ENCODE results near the gene EHD1.

The EHD1 gene

GRCh38 chr11:64836448-64837072, 41.9 kb downstream of the EHD1 start:
- Histone ChIP-seq H3K9ac (ENCODE audit: low read length) (no peak overlapping the region), H3K4me1 (ENCODE audit: control insufficient read depth, insufficient read depth, low read length) (no peaks in the 10 kb centered on the region), H3K27me3 (replicated peaks; ENCODE audit: control insufficient read depth, insufficient read depth, low read length) (no peaks in the 10 kb centered on the region), H3K36me3 (ENCODE audit: control insufficient read depth, insufficient read depth, low read length, severe bottlenecking) (no peaks in the 10 kb centered on the region), H3K4me3 (ENCODE audit: low read length) (no peak overlapping the region), H3K9me3 (ENCODE audit: control insufficient read depth, low read length) (no peaks in the 10 kb centered on the region)
- no peak for DNase-seq (ENCODE audit: low read depth)

- no peaks in the 10 kb centered on the region for H3K27me3 ChIP-seq (replicated peaks; ENCODE audit: control insufficient read depth, insufficient read depth, low read length)
- no peaks in the 10 kb centered on the region for H3K4me1 ChIP-seq (ENCODE audit: control insufficient read depth, insufficient read depth, low read length)
- no peak overlapping the region for H3K4me3 ChIP-seq (ENCODE audit: low read length)
- H3K9ac ChIP-seq (ENCODE audit: low read length): no peak overlapping the region
- no peaks in the 10 kb centered on the region for H3K9me3 ChIP-seq (ENCODE audit: control insufficient read depth, low read length)
- no peaks in the 10 kb centered on the region for H3K36me3 ChIP-seq (ENCODE audit: control insufficient read depth, insufficient read depth, low read length, severe bottlenecking)
- DNase-seq (ENCODE audit: low read depth): no peak
Observed at GRCh38 chr11:64835616-64836447, 42.6 kb downstream of the EHD1 start.

GRCh38 chr11:64834723-64835615, 43.5 kb downstream of the EHD1 start:
- Histone ChIP-seq H3K9me3 (ENCODE audit: control insufficient read depth, low read length) (no peaks in the 10 kb centered on the region), H3K27me3 (replicated peaks; ENCODE audit: control insufficient read depth, insufficient read depth, low read length) (no peaks in the 10 kb centered on the region), H3K4me3 (ENCODE audit: low read length) (no peak overlapping the region), H3K36me3 (ENCODE audit: control insufficient read depth, insufficient read depth, low read length, severe bottlenecking) (no peaks in the 10 kb centered on the region), H3K4me1 (ENCODE audit: control insufficient read depth, insufficient read depth, low read length) (no peaks in the 10 kb centered on the region), H3K9ac (ENCODE audit: low read length) (no peak overlapping the region)
- no peak for DNase-seq (ENCODE audit: low read depth)

DNA sequence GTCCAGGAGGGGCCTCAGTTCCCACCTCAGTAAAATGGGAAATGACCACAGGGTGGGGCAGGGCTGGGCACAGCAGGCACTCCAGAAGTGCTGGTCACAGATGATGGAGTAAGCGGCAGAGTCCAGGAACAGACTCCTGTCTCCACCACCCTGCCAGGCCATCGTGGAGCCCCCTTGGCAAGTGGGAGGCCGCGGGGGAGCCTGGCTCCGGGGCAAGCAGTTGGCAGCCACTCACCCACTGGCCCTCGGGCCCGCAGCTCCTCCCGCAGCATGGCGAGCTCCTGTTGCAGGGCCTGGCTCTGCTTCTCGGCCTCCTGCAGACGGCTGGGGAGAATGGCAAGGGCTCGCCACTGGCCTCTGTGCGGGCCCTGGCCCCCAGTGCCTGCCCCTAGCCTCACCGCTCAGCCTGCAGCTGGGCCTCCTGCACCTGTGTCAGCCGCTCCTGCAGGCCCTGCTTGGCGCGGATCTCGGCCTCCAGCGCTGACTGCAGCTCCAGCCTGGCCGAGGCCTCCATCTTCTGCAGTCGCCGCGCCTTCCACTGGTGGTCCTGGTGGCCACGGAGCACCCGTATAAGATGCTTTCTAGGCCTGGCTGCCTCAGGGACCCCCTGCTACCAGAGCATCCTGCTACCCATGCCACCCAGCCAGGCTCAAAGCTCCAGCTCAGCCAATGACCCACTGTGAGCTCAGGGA, 44.2 kb downstream of the EHD1 start:
- Histone ChIP-seq H3K36me3 (ENCODE audit: control insufficient read depth, insufficient read depth, low read length, severe bottlenecking) (no peaks in the 10 kb centered on the region), H3K9ac (ENCODE audit: low read length) (no peak overlapping the region), H3K27me3 (replicated peaks; ENCODE audit: control insufficient read depth, insufficient read depth, low read length) (no peaks in the 10 kb centered on the region), H3K4me1 (ENCODE audit: control insufficient read depth, insufficient read depth, low read length) (no peaks in the 10 kb centered on the region), H3K9me3 (ENCODE audit: control insufficient read depth, low read length) (no peaks in the 10 kb centered on the region), H3K4me3 (ENCODE audit: low read length) (no peak overlapping the region)
- no peak for DNase-seq (ENCODE audit: low read depth)

DNA sequence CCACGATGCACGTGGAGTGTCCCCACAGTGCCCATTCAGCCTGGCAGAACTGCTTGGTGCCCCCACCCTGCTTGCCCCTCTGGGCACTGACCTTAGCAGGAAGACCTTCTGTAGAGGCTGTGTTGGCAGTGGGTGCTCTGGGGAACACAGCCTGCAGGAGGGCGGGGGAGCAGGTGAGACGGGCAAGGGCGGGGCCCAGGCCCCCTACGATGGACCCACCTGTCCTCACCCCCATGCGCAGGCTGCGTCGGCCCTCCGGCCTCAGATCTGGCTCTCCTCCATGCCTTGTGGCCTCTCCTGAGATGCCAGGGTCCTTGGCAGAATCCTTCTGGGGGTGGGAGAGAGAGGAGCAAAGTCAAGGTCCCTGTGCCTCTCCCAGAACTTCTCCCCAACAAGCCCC, 44.9 kb downstream of the EHD1 start:
- H3K9me3 ChIP-seq (ENCODE audit: control insufficient read depth, low read length): no peaks in the 10 kb centered on the region
- H3K9ac ChIP-seq (ENCODE audit: low read length): no peak overlapping the region
- H3K4me3 ChIP-seq (ENCODE audit: low read length): no peak overlapping the region
- no peaks in the 10 kb centered on the region for H3K36me3 ChIP-seq (ENCODE audit: control insufficient read depth, insufficient read depth, low read length, severe bottlenecking)
- no peaks in the 10 kb centered on the region for H3K27me3 ChIP-seq (replicated peaks; ENCODE audit: control insufficient read depth, insufficient read depth, low read length)
- H3K4me1 ChIP-seq (ENCODE audit: control insufficient read depth, insufficient read depth, low read length): no peaks in the 10 kb centered on the region
- DNase-seq (ENCODE audit: low read depth): no peak

GRCh38 chr11:64833198-64833502, 45.3 kb downstream of the EHD1 start:
- Histone ChIP-seq H3K4me1 (ENCODE audit: control insufficient read depth, insufficient read depth, low read length) (no peaks in the 10 kb centered on the region), H3K36me3 (ENCODE audit: control insufficient read depth, insufficient read depth, low read length, severe bottlenecking) (no peaks in the 10 kb centered on the region)
- DNase-seq (ENCODE audit: low read depth): no peak

DNA sequence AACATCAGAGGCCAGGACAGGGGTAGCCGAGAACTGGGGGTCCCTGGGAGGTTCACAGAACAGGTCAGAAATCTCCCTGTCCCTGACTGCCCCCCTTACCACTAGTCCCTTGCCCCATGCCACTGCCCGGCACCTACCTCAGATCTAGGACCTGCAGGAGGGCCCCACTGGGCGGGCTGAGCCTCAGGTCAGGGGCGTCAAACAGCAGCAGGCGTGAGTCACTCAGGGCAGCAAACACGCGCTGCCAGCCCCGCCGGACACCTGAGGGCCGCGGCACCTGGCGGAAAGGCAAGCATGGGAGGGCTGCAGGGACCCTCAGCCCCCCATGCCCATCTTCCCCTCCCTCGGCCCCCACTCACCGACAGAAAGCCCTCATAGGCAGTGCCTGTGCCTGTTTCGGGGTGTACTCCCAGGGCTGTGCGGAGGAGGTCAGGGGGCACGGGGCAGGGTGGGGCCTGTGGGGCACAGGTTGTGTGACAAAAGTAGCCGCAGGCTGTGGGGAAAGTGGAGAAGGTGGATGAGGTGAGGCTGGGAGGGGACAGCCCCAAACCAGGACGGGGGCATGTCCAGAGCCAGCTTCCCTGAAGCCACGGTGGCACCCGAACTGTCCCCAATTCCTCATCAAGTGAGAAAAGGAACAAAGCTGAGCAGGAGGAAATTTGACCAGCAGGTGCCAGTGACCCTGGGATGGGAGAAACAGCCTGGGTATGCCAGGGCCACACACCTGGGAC, 45.8 kb downstream of the EHD1 start:
- H3K4me1 ChIP-seq (ENCODE audit: control insufficient read depth, insufficient read depth, low read length): no peaks in the 10 kb centered on the region
- no peaks in the 10 kb centered on the region for H3K9me3 ChIP-seq (ENCODE audit: control insufficient read depth, low read length)
- peaks cover 2% of the 10 kb centered on the region for H3K27me3 ChIP-seq (replicated peaks; ENCODE audit: control insufficient read depth, insufficient read depth, low read length)
- H3K36me3 ChIP-seq (ENCODE audit: control insufficient read depth, insufficient read depth, low read length, severe bottlenecking): no peaks in the 10 kb centered on the region
- H3K4me3 ChIP-seq (ENCODE audit: low read length): no peak overlapping the region
- no peak overlapping the region for H3K9ac ChIP-seq (ENCODE audit: low read length)
- DNase-seq (ENCODE audit: low read depth): no peak

More at GRCh38 chr11:64833198-64833502, 45.3 kb downstream of the EHD1 start:
- Histone ChIP-seq H3K4me3 (ENCODE audit: low read length) (no peak overlapping the region), H3K9ac (ENCODE audit: low read length) (no peak overlapping the region), H3K27me3 (replicated peaks; ENCODE audit: control insufficient read depth, insufficient read depth, low read length) (no peaks in the 10 kb centered on the region), H3K9me3 (ENCODE audit: control insufficient read depth, low read length) (no peaks in the 10 kb centered on the region)

- no peak overlapping the region for H3K9ac ChIP-seq (ENCODE audit: low read length)
- no peak overlapping the region for H3K4me3 ChIP-seq (ENCODE audit: low read length)
- H3K27me3 ChIP-seq (replicated peaks; ENCODE audit: control insufficient read depth, insufficient read depth, low read length): peaks cover 5% of the 10 kb centered on the region
- no peak for DNase-seq (ENCODE audit: low read depth)
- no peaks in the 10 kb centered on the region for H3K4me1 ChIP-seq (ENCODE audit: control insufficient read depth, insufficient read depth, low read length)
- H3K36me3 ChIP-seq (ENCODE audit: control insufficient read depth, insufficient read depth, low read length, severe bottlenecking): no peaks in the 10 kb centered on the region
- H3K9me3 ChIP-seq (ENCODE audit: control insufficient read depth, low read length): no peaks in the 10 kb centered on the region
Observed at GRCh38 chr11:64831411-64831891, 47.0 kb downstream of the EHD1 start.

DNA sequence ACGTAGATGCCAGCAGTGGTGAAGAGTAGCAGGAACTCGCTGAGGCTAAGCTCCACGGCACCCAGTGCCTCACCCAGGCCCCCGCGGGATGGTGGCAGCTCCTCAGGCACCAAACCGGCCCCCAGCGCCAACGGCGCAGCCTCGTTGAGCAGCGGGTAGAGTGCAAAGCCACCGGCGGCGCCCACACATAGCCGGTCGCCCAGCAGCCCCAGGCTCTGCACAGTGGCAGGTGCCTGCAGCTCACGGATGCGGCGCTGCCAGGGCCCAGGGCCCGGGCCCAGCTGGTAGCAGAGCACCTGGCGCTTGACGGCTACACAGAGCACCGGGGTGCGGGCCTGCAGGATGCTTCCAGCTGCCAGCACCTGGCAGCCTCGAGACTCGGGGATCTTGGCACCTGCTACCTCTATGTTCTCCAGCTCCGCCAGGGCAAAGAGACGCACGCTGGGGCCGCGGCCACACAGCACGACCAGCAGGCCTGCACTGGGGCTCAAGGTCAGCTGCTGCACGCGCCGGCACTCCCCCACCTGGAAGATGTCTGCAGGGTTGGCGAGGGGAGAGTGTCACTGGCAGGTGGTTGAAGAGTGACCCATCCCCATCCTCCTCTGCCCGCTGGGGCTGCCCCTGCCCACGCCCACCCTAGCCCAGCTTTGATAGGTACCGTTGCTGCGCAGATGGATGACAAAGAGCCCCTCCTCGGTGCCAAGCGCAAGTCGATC, 48.7 kb downstream of the EHD1 start:
- no peak overlapping the region for H3K9ac ChIP-seq (ENCODE audit: low read length)
- H3K36me3 ChIP-seq (ENCODE audit: control insufficient read depth, insufficient read depth, low read length, severe bottlenecking): no peaks in the 10 kb centered on the region
- DNase-seq (ENCODE audit: low read depth): no peak
- peaks cover 11% of the 10 kb centered on the region for H3K27me3 ChIP-seq (replicated peaks; ENCODE audit: control insufficient read depth, insufficient read depth, low read length)
- H3K9me3 ChIP-seq (ENCODE audit: control insufficient read depth, low read length): no peaks in the 10 kb centered on the region
- no peaks in the 10 kb centered on the region for H3K4me1 ChIP-seq (ENCODE audit: control insufficient read depth, insufficient read depth, low read length)
- H3K4me3 ChIP-seq (ENCODE audit: low read length): no peak overlapping the region

DNA sequence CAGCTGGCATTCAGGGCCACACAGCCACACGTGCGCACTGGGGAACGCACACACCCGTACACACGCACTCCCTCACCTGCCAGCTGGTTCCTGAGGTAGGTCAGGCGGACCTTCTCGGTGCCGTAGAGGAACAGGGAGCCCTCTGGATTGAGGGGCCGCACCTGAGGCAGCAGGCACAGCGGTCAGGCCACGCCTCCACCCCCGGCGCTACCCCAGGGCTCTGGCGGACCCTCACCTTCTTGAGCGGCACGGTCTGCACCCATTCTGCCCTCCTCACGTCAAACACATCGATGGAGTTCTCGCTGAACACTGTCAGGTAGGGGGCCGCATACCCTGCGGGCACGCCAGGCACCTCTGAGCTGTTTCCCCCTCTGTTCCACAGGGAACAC, 51.0 kb downstream of the EHD1 start:
- DNase-seq (ENCODE audit: low read depth): no peak
- no peaks in the 10 kb centered on the region for H3K36me3 ChIP-seq (ENCODE audit: control insufficient read depth, insufficient read depth, low read length, severe bottlenecking)
- H3K4me3 ChIP-seq (ENCODE audit: low read length): no peak overlapping the region
- no peak overlapping the region for H3K9ac ChIP-seq (ENCODE audit: low read length)
- H3K4me1 ChIP-seq (ENCODE audit: control insufficient read depth, insufficient read depth, low read length): no peaks in the 10 kb centered on the region
- peaks cover 25% of the 10 kb centered on the region for H3K27me3 ChIP-seq (replicated peaks; ENCODE audit: control insufficient read depth, insufficient read depth, low read length)
- H3K9me3 ChIP-seq (ENCODE audit: control insufficient read depth, low read length): no peaks in the 10 kb centered on the region
